Midbrain (tissue), 1 donor: ENCODE results near the gene GRIK4.

ENCODE experiments used
- DNase-seq: peaks from one replicate; lab custom pipeline; 2025; lab: John Stamatoyannopoulos, UW

The GRIK4 gene

DNA sequence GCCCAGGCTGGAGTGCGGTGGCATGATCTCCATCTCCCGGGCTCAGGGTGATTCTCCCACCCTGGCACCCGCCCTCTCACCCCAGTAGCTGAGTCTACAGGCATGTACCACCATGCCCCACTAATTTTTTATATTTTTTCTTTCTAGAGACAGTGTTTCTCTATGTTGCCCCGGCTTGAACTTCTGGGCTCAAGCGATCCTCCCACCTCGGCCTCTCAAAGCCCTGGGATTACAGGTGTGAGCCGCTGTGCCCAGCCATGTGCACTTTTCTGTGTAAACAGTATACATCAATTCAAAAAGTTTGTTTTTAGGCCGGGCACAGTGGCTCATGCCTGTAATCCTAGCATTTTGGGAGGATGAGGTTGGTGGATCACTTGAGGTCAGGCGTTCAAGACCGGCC is 14.7 kb downstream of the GRIK4 start:
- DNase-seq, result no peak

- no peak for DNase-seq
These were observed 15.7 kb downstream of the GRIK4 start for GRCh38 chr11:120527111-120527761.

DNA sequence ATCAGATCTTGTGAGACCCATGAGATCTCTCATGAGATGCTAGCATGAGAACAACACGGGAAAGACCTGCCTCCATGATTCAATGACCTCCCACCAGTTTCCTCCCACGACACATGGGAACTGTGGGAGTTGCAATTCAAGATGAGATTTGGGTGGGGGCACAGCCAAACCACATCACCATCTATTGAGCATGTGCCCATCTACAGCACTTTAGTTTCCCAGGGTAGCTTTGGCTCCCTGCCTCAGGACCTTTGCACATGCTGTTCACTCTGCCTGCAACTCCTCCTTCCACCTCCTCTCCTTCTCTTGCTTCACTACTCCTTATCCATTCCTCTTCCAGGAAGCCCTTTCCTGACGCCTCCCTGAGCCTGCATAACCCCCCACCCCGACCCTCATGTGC is 17.2 kb downstream of the GRIK4 start:
- no peak for DNase-seq

DNA sequence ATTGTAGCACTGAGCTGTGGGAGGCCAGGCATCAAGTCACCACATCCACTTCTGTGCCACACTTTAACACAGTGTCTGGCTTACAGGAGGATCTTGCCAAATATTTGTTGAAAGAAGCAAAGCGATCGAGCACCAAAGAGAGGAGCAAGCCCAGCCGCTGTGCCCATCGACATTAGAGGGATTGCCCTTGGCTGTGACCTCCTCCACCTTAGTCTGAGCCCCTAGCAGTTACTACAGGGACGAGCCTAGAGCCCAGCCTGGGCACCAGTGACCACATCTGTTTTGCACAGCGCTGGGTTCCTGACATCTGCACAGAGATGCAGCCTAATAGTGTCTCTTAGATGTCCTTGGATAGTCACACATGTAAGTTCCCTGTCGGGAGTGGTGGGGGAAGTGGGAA is 17.7 kb downstream of the GRIK4 start:
- DNase-seq, result no peak

GRCh38 chr11:120529911-120530310 is 18.4 kb downstream of the GRIK4 start:
- DNase-seq, result no peak

DNA sequence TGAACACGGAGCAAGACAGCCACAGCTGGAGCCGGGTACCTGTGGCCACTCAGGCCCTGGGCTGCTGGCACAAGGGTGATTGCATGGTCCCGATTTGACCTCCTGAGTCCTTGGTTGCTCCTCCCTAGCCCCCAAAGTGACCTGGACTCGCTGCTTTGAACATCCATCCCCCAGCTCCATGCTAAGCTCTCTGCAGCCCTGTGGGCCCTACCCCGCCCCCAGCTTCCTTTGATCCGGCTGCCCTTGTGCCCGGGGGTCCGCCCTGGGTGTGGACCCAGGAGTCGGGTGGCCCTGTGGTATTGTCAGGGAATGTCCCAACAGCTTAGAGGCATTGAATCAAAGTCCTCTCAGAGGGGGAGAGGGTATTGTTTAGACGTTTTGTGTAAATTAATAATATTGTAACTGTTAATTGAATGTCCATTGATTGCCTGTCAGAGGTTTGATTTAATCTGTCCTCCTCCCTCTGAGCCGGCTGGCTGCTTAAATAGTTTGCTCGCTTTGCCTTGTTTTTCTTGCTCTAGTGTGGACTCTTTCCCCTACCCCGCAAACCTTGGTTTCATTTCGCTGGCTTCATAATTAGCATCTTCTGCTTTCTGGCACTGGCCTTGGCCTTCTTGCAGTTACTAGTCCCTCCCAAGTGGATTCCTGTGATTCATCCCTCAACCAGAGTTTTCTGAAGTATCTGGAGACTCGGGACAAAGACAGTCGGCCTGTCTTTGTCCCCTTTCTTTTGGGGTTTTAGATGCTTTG is 20.7 kb downstream of the GRIK4 start:
- DNase-seq, result no peak

DNA sequence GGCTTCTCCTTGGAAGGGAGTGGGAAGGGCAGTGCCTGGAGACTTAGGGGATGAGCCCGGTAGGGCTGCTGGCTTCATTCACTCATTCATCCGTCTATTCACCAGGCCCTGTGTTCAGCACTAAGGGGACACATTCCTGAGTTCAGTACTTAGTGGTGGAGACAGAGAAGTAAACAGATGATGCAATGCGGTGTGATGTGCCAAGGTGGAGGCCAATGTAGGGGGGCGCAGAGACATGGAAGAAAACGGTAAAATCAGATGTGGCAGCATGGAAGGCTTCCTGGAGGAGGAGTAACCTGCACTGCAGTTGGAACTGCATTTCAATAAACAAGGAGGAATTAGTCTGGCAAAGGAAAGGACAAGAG is 21.3 kb downstream of the GRIK4 start:
- no peak for DNase-seq

GRCh38 chr11:120536091-120536796 is 24.7 kb downstream of the GRIK4 start:
- DNase-seq, result no peak

GRCh38 chr11:120536797-120537169 is 25.2 kb downstream of the GRIK4 start:
- no peak for DNase-seq

- DNase-seq, result no peak
These were observed 26.4 kb downstream of the GRIK4 start for GRCh38 chr11:120537996-120538395.

GRCh38 chr11:120538707-120539106 is 27.2 kb downstream of the GRIK4 start:
- DNase-seq, result no peak

- DNase-seq, result no peak
These were observed 28.3 kb downstream of the GRIK4 start for GRCh38 chr11:120539667-120540369.

- DNase-seq, result no peak
These were observed 29.4 kb downstream of the GRIK4 start for GRCh38 chr11:120540744-120541465.

- no peak for DNase-seq
These were observed 32.1 kb downstream of the GRIK4 start for GRCh38 chr11:120543521-120544215.

- DNase-seq, result no peak
These were observed 34.3 kb downstream of the GRIK4 start for GRCh38 chr11:120545813-120546212.

DNA sequence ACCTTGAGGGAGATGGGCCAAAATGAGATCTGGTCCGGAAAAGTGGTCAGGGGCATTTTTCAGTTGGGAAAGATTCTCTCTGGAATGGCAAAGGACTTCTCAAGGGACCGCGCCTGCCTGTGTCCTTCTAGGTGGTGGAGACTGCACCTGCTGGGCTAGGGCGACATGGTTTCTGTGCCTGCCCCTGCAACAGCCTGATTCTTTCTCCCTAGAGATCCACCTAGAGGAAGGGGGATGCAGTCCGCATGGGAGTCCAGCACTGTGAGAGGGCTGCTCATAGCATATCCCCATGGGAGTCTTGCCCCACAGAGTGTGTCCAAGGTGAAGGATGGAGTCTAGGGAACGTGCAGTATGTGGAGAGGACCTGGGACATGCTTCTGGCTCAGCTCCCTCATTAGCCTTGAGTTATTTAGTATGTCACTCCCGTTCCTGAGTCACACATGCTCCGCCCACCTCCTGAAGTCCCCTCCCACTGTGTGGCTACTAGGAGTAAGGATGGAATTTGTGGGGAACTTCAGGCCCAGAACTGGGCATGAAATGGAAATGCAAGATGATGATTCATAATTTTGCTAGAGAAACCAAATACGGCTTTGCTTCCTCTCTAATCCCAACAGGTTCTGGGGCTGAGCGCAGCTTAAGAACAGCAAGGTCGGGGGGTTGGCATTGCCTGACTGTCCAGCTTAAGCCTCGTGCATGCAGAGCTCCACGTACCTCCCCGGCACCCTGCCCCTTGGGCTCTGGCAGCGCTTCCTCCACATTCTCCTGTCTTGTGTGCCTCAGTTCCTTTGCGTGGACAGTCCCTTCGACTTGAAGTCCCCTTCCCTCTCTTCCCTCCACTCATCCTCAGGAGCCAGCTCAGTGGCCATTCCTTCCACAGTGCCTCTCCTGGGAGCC is 35.0 kb downstream of the GRIK4 start:
- DNase-seq, result no peak

GRCh38 chr11:120547316-120547715 is 35.8 kb downstream of the GRIK4 start:
- DNase-seq, result no peak

DNA sequence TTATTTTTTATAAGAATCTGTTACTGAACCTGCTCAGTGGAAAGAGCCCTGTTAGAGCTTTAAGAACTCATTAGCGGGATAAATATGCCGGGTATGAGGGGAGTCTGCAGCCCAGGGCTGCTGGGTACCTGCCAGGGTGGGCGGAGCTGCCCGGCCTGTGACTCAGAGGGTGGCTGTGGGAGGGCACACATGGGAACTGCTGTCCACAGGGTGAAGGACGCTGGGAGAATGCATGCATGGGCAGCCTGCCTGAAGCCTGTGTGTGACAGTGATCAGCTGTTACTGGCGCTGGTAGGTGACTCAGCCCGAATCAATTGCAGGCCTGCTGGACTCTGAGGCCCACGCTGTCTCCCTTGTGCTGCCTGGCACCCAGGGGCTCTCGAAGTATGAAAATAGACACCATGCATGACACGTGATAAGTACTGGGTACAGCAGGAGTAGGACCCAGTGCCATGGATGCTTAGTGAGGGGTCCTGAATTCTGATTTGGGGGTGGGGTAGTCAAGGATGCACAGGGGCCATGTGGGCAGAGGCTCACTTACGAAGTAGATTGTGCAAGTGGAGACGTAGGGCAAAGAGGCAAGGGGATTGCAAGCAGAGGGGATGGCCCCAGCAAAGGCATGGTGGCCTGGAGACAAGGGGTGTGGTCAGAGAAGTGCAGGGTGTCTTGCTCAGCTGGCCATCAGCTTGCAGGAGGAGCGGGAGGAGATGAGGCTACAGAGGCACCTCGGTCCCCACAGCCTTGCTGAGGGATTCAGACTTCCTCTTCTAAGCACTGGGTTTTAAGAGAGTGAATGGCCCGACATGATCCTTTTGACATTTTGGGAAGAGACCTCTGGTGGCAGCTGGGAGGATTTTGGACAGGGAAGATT is 36.5 kb downstream of the GRIK4 start:
- peak; percentile 81 for DNase-seq

GRCh38 chr11:120548682-120549209 is 37.2 kb downstream of the GRIK4 start:
- DNase-seq, result no peak
